ENCODE data around the gene BUB1B.
"Not testable (repeated sequence)": the region's sequence is repeated elsewhere in the genome, so short reads cannot be mapped to it uniquely, and the experiment has no call there.

BUB1B gene, protein sequence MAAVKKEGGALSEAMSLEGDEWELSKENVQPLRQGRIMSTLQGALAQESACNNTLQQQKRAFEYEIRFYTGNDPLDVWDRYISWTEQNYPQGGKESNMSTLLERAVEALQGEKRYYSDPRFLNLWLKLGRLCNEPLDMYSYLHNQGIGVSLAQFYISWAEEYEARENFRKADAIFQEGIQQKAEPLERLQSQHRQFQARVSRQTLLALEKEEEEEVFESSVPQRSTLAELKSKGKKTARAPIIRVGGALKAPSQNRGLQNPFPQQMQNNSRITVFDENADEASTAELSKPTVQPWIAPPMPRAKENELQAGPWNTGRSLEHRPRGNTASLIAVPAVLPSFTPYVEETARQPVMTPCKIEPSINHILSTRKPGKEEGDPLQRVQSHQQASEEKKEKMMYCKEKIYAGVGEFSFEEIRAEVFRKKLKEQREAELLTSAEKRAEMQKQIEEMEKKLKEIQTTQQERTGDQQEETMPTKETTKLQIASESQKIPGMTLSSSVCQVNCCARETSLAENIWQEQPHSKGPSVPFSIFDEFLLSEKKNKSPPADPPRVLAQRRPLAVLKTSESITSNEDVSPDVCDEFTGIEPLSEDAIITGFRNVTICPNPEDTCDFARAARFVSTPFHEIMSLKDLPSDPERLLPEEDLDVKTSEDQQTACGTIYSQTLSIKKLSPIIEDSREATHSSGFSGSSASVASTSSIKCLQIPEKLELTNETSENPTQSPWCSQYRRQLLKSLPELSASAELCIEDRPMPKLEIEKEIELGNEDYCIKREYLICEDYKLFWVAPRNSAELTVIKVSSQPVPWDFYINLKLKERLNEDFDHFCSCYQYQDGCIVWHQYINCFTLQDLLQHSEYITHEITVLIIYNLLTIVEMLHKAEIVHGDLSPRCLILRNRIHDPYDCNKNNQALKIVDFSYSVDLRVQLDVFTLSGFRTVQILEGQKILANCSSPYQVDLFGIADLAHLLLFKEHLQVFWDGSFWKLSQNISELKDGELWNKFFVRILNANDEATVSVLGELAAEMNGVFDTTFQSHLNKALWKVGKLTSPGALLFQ

GRCh38 chr15:40160689-40161688, at the start of gene BUB1B:
Gene BUB1B, plus strand, starts transcription at chr15:40161069. Its CDS starts 152 bp downstream, at chr15:40161221.
- DNase-seq (ENCODE audit: low spot score) = peak; percentile 90

- no peak for DNase-seq (ENCODE audit: low spot score)
Observed at GRCh38 chr15:40111888-40112287, 49.0 kb upstream of the BUB1B start.

DNA sequence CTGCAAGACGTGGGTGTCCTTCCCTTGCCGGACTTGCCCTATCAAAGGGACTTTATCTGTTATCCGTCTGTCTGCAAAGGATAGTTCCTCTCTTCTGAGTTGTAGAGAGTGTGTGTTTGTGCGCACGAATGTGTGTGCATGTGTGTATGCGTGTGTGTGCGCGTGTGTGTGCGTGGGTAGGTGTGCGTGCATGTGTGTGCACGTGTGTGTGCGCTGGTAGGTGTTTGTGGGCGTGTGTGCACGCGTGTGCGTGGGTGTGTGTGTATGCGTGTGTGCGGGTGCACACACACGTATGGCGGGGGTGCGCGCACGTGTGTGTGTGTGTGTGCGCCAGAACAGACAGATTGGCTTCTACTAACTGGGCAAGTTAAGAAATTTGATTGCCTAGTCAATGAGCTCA, 48.1 kb upstream of the BUB1B start:
- no peak for DNase-seq (ENCODE audit: low spot score)

- DNase-seq (ENCODE audit: low spot score) = no peak
Observed at GRCh38 chr15:40114218-40114617, 46.7 kb upstream of the BUB1B start.

- DNase-seq (ENCODE audit: low spot score) = not testable (repeated sequence)
Observed at GRCh38 chr15:40115106-40115505, 45.8 kb upstream of the BUB1B start.

DNA sequence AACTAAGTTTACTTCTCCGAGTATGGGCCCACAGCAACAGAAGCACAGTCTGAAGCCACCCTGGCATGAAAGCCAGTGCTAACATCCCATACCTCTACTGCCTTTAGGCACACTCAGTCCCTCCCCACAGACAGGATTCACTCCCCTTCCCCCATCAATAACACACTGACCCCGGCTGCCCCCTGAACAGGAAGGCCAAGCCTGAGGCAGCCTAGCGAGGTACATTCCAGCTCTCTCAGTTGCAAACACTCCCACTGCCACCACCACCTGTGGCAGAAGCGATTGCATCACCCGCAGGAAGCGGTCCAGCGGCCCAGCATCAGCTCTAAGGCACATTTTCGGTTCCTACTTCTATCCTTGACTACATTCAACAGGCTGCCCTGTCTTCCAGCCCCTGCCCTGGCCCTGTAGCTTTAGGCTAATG, 45.2 kb upstream of the BUB1B start:
- no peak for DNase-seq (ENCODE audit: low spot score)

- DNase-seq (ENCODE audit: low spot score) = no peak
Observed at GRCh38 chr15:40118473-40118872, 42.4 kb upstream of the BUB1B start.

GRCh38 chr15:40121911-40122638, 38.8 kb upstream of the BUB1B start:
- DNase-seq (ENCODE audit: low spot score) = no peak

DNA sequence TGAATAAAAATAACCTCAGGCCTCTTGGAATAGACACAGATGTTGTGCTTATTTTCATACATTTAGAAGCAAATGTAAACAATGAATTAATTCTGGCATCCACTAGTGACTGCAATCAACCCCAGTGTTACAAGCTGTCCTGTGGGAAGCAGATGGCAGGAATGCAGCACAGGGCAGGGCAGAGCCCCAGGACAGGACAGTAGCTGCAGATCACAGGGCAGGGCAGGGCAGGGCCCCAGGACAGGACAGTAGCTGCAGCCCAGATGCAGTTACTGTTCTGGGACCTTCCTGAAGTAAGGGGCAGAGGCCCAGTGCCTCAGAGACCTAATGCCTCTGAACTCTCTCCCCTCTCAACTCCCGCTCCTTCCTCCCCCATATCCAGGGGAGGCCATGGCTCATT, 37.9 kb upstream of the BUB1B start:
- not testable (repeated sequence) for DNase-seq (ENCODE audit: low spot score)

- not testable (repeated sequence) for DNase-seq (ENCODE audit: low spot score)
Observed at GRCh38 chr15:40123863-40124262, 37.0 kb upstream of the BUB1B start.

- not testable (repeated sequence) for DNase-seq (ENCODE audit: low spot score)
Observed at GRCh38 chr15:40124333-40124732, 36.5 kb upstream of the BUB1B start.

GRCh38 chr15:40124807-40125285, 36.0 kb upstream of the BUB1B start:
- not testable (repeated sequence) for DNase-seq (ENCODE audit: low spot score)

- no peak for DNase-seq (ENCODE audit: low spot score)
Observed at GRCh38 chr15:40125950-40126349, 34.9 kb upstream of the BUB1B start.

DNA sequence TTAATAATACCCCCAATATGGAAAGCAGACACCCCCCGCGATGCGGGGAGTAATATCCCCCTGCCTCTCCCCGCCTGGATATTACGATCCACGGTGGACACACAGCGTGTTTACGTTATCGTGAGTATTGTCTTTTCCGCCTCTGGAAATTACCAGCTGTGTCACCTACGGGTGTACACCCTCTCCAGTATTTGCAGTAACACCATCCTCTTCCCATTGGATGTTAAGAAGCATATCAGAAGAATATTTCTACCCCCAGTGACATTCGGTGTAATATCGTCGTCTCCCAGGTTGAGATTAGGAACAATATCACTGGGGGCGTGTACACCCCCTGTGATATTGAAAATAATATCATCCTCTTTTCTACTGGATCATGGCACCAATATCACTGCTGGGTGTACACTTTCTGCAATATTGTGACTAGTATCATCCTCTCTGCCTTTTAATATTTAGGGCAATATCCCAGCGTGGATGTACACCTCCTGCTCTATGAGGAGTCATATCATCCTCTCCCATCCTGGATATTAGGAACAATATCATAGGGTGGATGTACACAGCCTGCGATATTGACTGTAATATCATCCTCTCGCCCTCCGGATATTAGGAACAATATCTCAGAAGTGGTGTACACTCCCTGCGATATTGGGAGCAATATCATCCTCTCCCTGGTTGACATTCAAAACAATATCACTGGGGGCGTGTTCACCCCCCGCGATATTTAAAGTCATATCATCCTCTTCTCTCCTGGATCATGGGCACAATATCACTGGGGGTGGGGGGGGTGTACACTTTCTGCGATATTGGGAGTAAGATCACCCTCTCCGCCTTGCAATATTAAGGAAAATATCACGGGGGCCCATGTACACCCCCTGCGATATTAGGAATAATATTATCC, 31.9 kb upstream of the BUB1B start:
- DNase-seq (ENCODE audit: low spot score) = no peak

- no peak for DNase-seq (ENCODE audit: low spot score)
Observed at GRCh38 chr15:40130118-40130517, 30.8 kb upstream of the BUB1B start.

- no peak for DNase-seq (ENCODE audit: low spot score)
Observed at GRCh38 chr15:40130799-40131502, 29.9 kb upstream of the BUB1B start.

DNA sequence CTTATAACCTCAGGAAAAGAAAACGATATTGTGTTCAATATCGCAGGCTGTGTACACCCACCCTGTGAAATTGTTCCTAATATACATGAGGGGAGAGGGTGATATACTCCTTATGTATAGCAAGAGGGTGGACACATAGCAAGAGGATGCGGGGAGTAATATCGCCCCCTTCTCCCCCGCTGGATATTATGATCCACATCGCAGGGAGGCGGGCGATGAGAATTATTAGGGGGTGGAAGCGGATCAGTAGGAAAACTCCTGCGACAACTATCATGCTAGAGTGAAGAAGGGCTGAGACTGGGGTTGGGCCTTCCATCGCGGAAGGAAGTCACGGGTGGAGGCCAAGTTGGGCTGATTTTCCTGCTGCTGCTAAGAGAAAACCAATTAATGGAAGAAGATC, 27.3 kb upstream of the BUB1B start:
- no peak for DNase-seq (ENCODE audit: low spot score)

DNA sequence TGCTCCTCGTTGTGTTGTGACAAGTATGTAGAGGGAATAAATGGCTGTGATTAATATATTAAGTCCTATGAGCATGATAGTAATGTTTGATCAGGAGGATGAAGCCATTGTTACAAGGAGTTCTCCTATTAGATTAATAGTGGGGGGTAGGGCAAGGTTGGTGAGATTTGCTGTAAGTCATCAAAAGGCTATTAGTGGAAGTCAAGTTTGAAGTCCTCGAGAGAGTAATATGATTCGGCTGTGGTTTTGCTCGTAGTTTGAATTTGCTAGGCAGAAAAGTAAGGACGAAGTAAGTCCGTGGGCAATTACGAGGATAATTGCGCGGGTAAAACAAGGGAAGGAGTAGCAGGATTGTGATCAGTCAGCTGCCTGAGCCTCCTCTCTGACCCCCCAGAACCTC, 26.0 kb upstream of the BUB1B start:
- no peak for DNase-seq (ENCODE audit: low spot score)
